GM23338 (cell line): ENCODE results near the gene BTBD3.

Experiments
- CREB1 ChIP-seq: fragments of 250-450 bp; sonication (Bioruptor Pico); IDR thresholded peaks from 2 replicates; pipeline ENCODE4 v1.5.0; 2020; ENCODE audit warnings: low read depth, mild to moderate bottlenecking, moderate library complexity
- ETS1 ChIP-seq: IDR thresholded peaks from 2 replicates; pipeline ENCODE4 v1.6.1; 2016; ENCODE audit warnings: antibody characterized with exemption
- EZH2 ChIP-seq: fragments of 200-600 bp; sonication (generic); IDR thresholded peaks from one replicate; pipeline ENCODE4 v1.8.0; 2017; ENCODE audit warnings: antibody characterized with exemption, mild to moderate bottlenecking, low read depth; ENCODE audit not compliant: unreplicated experiment
- EZH2phosphoT487 ChIP-seq: fragments of 200-600 bp; sonication (generic); IDR thresholded peaks from one replicate; pipeline ENCODE4 v1.8.1; 2018; ENCODE audit warnings: antibody characterized with exemption; ENCODE audit not compliant: unreplicated experiment
- JUNB ChIP-seq: IDR thresholded peaks from one replicate; pipeline ENCODE4 v1.6.1; 2016; ENCODE audit warnings: antibody characterized with exemption; ENCODE audit not compliant: unreplicated experiment
- NANOG ChIP-seq: IDR thresholded peaks from 2 replicates; pipeline ENCODE4 v1.6.1; 2016; ENCODE audit warnings: antibody characterized with exemption, borderline replicate concordance
- POLR2AphosphoS5 ChIP-seq: IDR thresholded peaks from 2 replicates; pipeline ENCODE4 v1.6.1; 2016; ENCODE audit warnings: antibody characterized with exemption, low read depth
- STAT1 ChIP-seq: IDR thresholded peaks from one replicate; pipeline ENCODE4 v1.6.1; 2016; ENCODE audit warnings: antibody characterized with exemption; ENCODE audit not compliant: unreplicated experiment
- ZNF114 ChIP-seq: fragments of 250-450 bp; sonication (Bioruptor Pico); IDR thresholded peaks from 2 replicates; pipeline ENCODE4 v1.5.0; 2020; ENCODE audit warnings: mild to moderate bottlenecking, moderate library complexity
- ZNF331 ChIP-seq: fragments of 250-450 bp; sonication (Bioruptor Pico); IDR thresholded peaks from 2 replicates; pipeline ENCODE4 v1.5.0; 2020; ENCODE audit warnings: low read depth, mild to moderate bottlenecking, moderate library complexity
- ZNF462 ChIP-seq: fragments of 250-450 bp; sonication (Bioruptor Pico); IDR thresholded peaks from 2 replicates; pipeline ENCODE4 v1.5.0; 2020; ENCODE audit warnings: mild to moderate bottlenecking, moderate library complexity
- TF ChIP-seq, protein P1 (sequence below), 2 experiments: fragments of 200-600 bp in 1 of 2; sonication (generic) in 1 of 2; conservative IDR thresholded peaks; 2 replicates each; pipeline versions ENCODE4 v1.5.1 to v1.6.1; 2016 to 2017; ENCODE audit warnings: antibody characterized with exemption in 2 of 2, low read depth in 2 of 2, mild to moderate bottlenecking in 2 of 2, moderate library complexity in 1 of 2
- TF ChIP-seq, protein P2 (sequence below): IDR thresholded peaks from one replicate; pipeline ENCODE4 v1.6.1; 2018; ENCODE audit warnings: antibody characterized with exemption; ENCODE audit not compliant: unreplicated experiment

GRCh38 chr20:11972478-11972877 lies 54.8 kb downstream of the BTBD3 start:
- no peak for TF ChIP-seq EZH2
- TF ChIP-seq, protein P1, sequence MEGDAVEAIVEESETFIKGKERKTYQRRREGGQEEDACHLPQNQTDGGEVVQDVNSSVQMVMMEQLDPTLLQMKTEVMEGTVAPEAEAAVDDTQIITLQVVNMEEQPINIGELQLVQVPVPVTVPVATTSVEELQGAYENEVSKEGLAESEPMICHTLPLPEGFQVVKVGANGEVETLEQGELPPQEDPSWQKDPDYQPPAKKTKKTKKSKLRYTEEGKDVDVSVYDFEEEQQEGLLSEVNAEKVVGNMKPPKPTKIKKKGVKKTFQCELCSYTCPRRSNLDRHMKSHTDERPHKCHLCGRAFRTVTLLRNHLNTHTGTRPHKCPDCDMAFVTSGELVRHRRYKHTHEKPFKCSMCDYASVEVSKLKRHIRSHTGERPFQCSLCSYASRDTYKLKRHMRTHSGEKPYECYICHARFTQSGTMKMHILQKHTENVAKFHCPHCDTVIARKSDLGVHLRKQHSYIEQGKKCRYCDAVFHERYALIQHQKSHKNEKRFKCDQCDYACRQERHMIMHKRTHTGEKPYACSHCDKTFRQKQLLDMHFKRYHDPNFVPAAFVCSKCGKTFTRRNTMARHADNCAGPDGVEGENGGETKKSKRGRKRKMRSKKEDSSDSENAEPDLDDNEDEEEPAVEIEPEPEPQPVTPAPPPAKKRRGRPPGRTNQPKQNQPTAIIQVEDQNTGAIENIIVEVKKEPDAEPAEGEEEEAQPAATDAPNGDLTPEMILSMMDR (conservative IDR thresholded peaks at IDR 0.05; ENCODE audit: low read depth in 2 of 2) = no peak
- TF ChIP-seq EZH2phosphoT487 = no peak
- no peak for TF ChIP-seq POLR2AphosphoS5
- TF ChIP-seq, protein P2, sequence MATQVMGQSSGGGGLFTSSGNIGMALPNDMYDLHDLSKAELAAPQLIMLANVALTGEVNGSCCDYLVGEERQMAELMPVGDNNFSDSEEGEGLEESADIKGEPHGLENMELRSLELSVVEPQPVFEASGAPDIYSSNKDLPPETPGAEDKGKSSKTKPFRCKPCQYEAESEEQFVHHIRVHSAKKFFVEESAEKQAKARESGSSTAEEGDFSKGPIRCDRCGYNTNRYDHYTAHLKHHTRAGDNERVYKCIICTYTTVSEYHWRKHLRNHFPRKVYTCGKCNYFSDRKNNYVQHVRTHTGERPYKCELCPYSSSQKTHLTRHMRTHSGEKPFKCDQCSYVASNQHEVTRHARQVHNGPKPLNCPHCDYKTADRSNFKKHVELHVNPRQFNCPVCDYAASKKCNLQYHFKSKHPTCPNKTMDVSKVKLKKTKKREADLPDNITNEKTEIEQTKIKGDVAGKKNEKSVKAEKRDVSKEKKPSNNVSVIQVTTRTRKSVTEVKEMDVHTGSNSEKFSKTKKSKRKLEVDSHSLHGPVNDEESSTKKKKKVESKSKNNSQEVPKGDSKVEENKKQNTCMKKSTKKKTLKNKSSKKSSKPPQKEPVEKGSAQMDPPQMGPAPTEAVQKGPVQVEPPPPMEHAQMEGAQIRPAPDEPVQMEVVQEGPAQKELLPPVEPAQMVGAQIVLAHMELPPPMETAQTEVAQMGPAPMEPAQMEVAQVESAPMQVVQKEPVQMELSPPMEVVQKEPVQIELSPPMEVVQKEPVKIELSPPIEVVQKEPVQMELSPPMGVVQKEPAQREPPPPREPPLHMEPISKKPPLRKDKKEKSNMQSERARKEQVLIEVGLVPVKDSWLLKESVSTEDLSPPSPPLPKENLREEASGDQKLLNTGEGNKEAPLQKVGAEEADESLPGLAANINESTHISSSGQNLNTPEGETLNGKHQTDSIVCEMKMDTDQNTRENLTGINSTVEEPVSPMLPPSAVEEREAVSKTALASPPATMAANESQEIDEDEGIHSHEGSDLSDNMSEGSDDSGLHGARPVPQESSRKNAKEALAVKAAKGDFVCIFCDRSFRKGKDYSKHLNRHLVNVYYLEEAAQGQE = no peak
- TF ChIP-seq CREB1 (CRISPR knock-in tag) = no peak
- no peak for TF ChIP-seq ZNF114 (CRISPR knock-in tag)
- TF ChIP-seq JUNB = no peak
- no peak for TF ChIP-seq ZNF331 (CRISPR knock-in tag)
- TF ChIP-seq NANOG = no peak
- no peak for TF ChIP-seq ETS1
- TF ChIP-seq STAT1 = no peak
- no peak for TF ChIP-seq ZNF462 (CRISPR knock-in tag)
